AG04449 (cell line): ENCODE measurements around the gene DEUP1.

ENCODE experiments used
- CTCF ChIA-PET: fragments of 350-600 bp; formaldehyde crosslinking; extraction: SDS; loops from one replicate; lab custom pipeline; 2021; ENCODE audit warnings: antibody characterized with exemption; lab: Yijun Ruan, JAX
- POLR2A ChIA-PET: fragments of 400-600, 350-600 bp; formaldehyde crosslinking; extraction: SDS; loops from one replicate; lab custom pipeline; 2020; ENCODE audit warnings: antibody characterized with exemption, inconsistent platforms; lab: Yijun Ruan, JAX
- DNase-seq: peaks from one replicate; pipeline ENCODE4 v3.0.0-alpha.2; 2010; ENCODE audit warnings: low read depth, low spot score
- H3K4me3 ChIP-seq: 2 replicates; pipeline ENCODE4 v1.5.1; 2011; ENCODE audit warnings: low read depth, mild to moderate bottlenecking, control low read depth, low read length
- TF ChIP-seq, protein P1 (sequence below): IDR thresholded peaks from one replicate; pipeline ENCODE4 v1.5.1; 2011; ENCODE audit warnings: mild to moderate bottlenecking, moderate library complexity, low read length, control low read depth, inconsistent platforms; ENCODE audit not compliant: insufficient read depth; ENCODE audit errors: missing control alignments

Gene DEUP1

DNA sequence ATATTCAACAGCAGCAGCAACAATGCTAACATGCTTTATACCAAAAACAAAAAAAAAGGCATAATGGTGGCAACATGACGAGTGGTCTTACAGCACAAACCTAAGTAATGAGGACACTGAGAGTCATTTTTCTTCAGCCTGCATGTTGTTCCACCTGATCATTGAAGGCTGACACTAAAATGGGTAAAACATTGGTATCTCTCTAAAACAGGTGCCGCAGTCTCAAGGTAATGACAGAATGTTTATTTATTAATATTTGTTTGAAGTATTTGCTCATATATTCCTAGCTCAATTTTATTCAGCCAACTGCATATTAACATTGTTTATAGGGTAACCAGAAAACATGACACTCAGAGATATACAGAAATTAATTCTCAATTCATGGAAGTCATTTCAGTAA lies 8.3 kb upstream of the DEUP1 start:
- H3K4me3 ChIP-seq, result no peak overlapping the region
- DNase-seq, result no peak
- ChIA-PET POLR2A (no interaction called here), CTCF (no interaction called here)
- TF ChIP-seq, protein P1, sequence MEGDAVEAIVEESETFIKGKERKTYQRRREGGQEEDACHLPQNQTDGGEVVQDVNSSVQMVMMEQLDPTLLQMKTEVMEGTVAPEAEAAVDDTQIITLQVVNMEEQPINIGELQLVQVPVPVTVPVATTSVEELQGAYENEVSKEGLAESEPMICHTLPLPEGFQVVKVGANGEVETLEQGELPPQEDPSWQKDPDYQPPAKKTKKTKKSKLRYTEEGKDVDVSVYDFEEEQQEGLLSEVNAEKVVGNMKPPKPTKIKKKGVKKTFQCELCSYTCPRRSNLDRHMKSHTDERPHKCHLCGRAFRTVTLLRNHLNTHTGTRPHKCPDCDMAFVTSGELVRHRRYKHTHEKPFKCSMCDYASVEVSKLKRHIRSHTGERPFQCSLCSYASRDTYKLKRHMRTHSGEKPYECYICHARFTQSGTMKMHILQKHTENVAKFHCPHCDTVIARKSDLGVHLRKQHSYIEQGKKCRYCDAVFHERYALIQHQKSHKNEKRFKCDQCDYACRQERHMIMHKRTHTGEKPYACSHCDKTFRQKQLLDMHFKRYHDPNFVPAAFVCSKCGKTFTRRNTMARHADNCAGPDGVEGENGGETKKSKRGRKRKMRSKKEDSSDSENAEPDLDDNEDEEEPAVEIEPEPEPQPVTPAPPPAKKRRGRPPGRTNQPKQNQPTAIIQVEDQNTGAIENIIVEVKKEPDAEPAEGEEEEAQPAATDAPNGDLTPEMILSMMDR, result no peak

DNA sequence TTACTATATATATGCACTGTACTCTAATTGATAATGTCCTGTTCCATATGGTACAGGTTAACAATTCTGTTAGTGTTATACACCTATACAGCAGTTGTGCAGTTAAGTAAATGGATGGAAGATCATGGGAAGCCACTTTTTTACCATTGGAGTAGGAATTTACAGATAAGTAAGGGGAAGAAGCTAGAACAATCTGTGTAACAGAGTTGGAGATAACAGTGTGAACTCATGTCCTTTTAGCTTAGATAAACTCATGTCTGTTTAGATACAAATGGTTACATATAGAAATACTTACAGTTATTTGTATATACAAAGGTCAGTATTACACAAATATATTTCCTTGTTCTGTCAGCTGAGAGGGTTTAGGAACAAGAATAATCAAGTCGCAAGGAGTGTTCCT lies 6.8 kb upstream of the DEUP1 start:
- DNase-seq, result no peak
- POLR2A ChIA-PET, result no interaction called here

DNA sequence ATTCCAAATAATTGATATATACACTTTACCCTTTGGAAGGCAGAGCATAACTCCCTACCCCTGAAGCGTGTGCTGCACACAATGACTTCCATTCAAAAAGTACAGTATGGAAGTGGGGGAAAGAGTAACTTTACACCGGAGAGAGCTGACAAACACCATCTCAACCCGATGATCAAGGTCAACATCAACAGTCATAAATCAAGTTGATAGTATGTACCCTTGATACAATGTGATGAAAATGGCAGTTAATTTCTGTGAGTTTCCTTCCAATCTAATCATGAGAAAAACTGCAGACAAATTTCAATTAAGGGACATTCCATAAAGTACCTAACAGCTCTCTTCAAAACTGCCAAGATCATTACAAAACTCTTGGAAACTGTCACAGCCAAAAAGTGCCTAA lies 6.0 kb upstream of the DEUP1 start:
- TF ChIP-seq, protein P1, result no peak
- DNase-seq, result no peak
- ChIA-PET POLR2A (no interaction called here), CTCF (no interaction called here)
- no peak overlapping the region for H3K4me3 ChIP-seq

More for the DNA sequence above, 6.8 kb upstream of the DEUP1 start:
- CTCF ChIA-PET, result no interaction called here
- H3K4me3 ChIP-seq, result no peak overlapping the region
- TF ChIP-seq, protein P1, result no peak

DNA sequence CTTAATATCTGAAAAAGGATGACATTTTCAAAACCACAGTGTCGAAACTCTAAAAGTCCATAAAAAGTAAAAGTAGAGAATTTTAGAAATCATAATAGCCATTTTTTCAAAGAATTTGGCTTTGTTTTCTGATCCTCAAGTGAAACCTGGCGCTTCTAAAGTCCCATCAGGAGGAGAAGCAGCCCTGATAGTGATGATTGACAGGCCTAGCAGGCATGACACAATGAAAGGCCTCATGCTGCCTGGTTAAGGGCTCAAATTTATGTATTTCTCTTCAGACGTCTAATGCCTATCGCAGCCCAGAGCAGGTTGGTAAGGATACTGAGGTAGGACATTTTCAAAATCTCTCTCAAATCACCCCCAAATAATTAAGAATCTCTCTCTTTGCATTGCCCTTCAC lies 3.9 kb upstream of the DEUP1 start:
- POLR2A ChIA-PET, result no interaction called here
- TF ChIP-seq, protein P1, result no peak
- DNase-seq, result no peak
- CTCF ChIA-PET, result no interaction called here
- H3K4me3 ChIP-seq, result no peak overlapping the region

DNA sequence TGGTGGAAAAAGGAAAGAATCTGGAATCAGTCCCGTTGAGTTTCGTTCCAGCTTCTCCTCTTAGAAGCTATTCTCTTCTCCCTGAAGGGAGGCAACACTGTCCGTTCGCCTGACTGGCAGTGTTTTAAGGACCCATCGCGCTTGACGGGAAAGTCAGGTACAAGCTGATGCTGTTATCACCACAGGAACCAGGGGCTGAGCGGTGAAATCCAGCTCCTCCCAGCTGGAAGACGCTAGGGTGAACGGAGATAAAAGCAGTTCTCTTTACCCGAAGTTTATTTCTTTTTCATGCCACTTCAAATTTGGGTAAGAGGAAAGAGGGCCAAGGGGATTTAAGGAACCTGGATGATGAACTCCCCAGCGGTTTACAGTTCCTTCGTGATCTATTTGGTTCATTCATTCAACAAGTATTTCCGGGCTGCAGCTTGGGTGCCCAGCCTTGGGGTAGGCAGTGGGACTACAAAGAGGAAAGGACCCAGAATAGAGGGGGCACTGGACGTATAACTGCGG lies 551 bp upstream of the DEUP1 start:
- H3K4me3 ChIP-seq, result peak overlapping the region; percentile 25
- POLR2A ChIA-PET, result no interaction called here
- no peak for DNase-seq
- TF ChIP-seq, protein P1, result no peak
- CTCF ChIA-PET, result no interaction called here

DNA sequence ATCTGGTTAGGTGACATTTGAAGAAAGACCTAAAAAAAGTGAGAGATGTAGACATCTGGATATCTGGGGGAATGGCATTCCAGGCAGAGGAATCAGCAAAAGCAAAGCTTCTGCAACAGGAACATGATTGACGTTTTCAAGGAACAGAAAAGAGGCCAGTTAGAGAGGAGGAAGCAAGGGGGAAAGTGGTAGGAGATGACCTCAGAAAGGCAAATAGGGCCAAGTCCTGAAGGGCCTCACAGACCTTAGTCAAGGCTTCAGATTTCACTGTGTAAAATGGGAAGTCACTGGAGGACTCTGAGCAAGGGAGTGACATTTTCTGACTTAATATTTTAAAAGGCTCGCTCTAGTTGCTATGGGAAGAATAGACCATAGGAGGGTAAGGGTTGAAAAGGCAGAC lies 9.7 kb downstream of the DEUP1 start:
- POLR2A ChIA-PET, result no interaction called here
- no peak overlapping the region for H3K4me3 ChIP-seq
- DNase-seq, result no peak
- TF ChIP-seq, protein P1, result no peak
- CTCF ChIA-PET, result no interaction called here
